Measurements from ENCODE around the gene RFLNA. TPM values are rescaled to one million over a fixed set of nuclear protein-coding genes. Genes with fewer than 3 reads are reported as not detected.

RFLNA gene
- total and polyA plus RNA-seq, 2 of the 13 experiments (the other 11 are each of a cell fraction or from before 2014, with no cell fraction given) = not detected

DNA sequence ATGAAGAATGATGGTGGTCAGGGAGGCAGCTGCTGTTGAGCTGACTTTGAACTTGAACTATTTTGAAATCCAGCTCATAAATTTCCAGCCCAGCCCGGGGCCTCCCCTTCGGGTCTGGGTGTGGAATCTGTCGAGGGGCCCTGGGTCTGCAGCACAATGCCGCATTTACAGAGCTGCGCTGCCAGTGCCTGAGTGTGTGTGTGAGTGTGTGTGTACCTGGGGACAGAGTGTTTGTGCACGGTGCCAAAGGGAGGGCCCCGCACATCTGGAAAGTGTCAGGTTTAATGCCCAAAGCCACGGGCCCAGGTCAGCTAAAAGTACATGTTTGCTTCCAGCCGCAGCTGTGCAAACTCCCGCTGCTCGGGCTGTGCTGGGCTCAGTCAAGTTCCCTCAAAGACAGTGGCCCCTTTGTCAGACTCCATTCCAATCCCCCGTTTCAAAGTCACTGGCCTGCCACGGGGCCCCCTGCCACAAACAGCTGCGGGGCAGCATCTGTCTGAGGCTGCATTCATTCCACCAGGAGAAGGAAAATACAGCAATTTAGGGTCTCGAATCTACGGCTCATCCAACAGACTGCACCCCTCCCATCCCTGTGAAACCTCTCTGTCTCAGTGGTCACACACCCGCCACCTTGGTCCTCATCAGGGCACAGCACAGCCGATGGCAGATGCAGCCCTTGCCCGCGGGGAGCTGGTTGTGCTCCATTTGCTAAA lies 16.3 kb upstream of the RFLNA start (continued):
- TF ChIP-seq REPIN1 (CRISPR knock-in tag; IDR thresholded peaks at IDR 0.05; ENCODE audit: borderline replicate concordance, low read depth) (peak; percentile 80; the same call in 1 of the 2 replicates), MXI1 (IDR thresholded peaks at IDR 0.05; ENCODE audit: borderline replicate concordance, low read depth, low read length) (peak; percentile 39; the same call in 1 of the 3 replicates), PHF21A (CRISPR knock-in tag; IDR thresholded peaks at IDR 0.05) (peak; percentile 83), FOXM1 (CRISPR knock-in tag; IDR thresholded peaks at IDR 0.05) (no peak), ZNF605 (CRISPR knock-in tag; IDR thresholded peaks at IDR 0.05) (peak; percentile 78), ZNF383 (CRISPR knock-in tag; IDR thresholded peaks at IDR 0.05; ENCODE audit: borderline replicate concordance) (0 out of 2 replicates have a peak, but pooled peaks have one; percentile 34), ZNF207 (IDR thresholded peaks at IDR 0.05; ENCODE audit: borderline replicate concordance) (no peak), RARA (CRISPR knock-in tag; IDR thresholded peaks at IDR 0.05) (peak; percentile 77), DPF2 (CRISPR knock-in tag; IDR thresholded peaks at IDR 0.05; ENCODE audit: borderline replicate concordance, low read depth) (0 out of 2 replicates have a peak, but pooled peaks have one; percentile 46), NR2C2 (CRISPR knock-in tag; IDR thresholded peaks at IDR 0.05; ENCODE audit: borderline replicate concordance) (peak; percentile 54), ZNF251 (CRISPR knock-in tag; IDR thresholded peaks at IDR 0.05) (no peak)
- TF ChIP-seq, protein P1, sequence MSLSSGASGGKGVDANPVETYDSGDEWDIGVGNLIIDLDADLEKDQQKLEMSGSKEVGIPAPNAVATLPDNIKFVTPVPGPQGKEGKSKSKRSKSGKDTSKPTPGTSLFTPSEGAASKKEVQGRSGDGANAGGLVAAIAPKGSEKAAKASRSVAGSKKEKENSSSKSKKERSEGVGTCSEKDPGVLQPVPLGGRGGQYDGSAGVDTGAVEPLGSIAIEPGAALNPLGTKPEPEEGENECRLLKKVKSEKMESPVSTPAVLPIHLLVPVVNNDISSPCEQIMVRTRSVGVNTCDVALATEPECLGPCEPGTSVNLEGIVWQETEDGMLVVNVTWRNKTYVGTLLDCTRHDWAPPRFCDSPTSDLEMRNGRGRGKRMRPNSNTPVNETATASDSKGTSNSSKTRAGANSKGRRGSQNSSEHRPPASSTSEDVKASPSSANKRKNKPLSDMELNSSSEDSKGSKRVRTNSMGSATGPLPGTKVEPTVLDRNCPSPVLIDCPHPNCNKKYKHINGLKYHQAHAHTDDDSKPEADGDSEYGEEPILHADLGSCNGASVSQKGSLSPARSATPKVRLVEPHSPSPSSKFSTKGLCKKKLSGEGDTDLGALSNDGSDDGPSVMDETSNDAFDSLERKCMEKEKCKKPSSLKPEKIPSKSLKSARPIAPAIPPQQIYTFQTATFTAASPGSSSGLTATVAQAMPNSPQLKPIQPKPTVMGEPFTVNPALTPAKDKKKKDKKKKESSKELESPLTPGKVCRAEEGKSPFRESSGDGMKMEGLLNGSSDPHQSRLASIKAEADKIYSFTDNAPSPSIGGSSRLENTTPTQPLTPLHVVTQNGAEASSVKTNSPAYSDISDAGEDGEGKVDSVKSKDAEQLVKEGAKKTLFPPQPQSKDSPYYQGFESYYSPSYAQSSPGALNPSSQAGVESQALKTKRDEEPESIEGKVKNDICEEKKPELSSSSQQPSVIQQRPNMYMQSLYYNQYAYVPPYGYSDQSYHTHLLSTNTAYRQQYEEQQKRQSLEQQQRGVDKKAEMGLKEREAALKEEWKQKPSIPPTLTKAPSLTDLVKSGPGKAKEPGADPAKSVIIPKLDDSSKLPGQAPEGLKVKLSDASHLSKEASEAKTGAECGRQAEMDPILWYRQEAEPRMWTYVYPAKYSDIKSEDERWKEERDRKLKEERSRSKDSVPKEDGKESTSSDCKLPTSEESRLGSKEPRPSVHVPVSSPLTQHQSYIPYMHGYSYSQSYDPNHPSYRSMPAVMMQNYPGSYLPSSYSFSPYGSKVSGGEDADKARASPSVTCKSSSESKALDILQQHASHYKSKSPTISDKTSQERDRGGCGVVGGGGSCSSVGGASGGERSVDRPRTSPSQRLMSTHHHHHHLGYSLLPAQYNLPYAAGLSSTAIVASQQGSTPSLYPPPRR (CRISPR knock-in tag; IDR thresholded peaks at IDR 0.05; ENCODE audit: borderline replicate concordance) = peak; percentile 88
- TF ChIP-seq, protein P2, sequence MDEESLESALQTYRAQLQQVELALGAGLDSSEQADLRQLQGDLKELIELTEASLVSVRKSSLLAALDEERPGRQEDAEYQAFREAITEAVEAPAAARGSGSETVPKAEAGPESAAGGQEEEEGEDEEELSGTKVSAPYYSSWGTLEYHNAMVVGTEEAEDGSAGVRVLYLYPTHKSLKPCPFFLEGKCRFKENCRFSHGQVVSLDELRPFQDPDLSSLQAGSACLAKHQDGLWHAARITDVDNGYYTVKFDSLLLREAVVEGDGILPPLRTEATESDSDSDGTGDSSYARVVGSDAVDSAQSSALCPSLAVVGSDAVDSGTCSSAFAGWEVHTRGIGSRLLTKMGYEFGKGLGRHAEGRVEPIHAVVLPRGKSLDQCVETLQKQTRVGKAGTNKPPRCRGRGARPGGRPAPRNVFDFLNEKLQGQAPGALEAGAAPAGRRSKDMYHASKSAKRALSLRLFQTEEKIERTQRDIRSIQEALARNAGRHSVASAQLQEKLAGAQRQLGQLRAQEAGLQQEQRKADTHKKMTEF (CRISPR knock-in tag; IDR thresholded peaks at IDR 0.05) = no peak; the same call in 1 of the 2 replicates
- TF ChIP-seq, protein P3, sequence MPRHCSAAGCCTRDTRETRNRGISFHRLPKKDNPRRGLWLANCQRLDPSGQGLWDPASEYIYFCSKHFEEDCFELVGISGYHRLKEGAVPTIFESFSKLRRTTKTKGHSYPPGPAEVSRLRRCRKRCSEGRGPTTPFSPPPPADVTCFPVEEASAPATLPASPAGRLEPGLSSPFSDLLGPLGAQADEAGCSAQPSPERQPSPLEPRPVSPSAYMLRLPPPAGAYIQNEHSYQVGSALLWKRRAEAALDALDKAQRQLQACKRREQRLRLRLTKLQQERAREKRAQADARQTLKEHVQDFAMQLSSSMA (CRISPR knock-in tag; IDR thresholded peaks at IDR 0.05) = 0 out of 2 replicates have a peak, but pooled peaks have one; percentile 46
